IMR-90 (cell line): ENCODE measurements around the gene ZNF821. TPM values are rescaled to one million over a fixed set of nuclear protein-coding genes. Genes with fewer than 3 reads are reported as not detected.
A peak's percentile ranks its signal among the peaks of the same experiment; 100 is the strongest.

Experiments used
- ATAC-seq: fragments of 200-7000 bp; cut with Tn5 transposase; 2 replicates; pipeline ENCODE4 v1.9.1; 2020; ENCODE audit warnings: low read depth, mild to moderate bottlenecking, moderate library complexity
- BruUV-seq: library from RNA; stranded (reverse); fragments of 400-500 nt; replicated peaks from 2 replicates; lab custom pipeline; 2021; lab: Mats Ljungman, UMichigan
- CTCF ChIA-PET: fragments of 300-600 bp; formaldehyde crosslinking; extraction: SDS; loops from one replicate; lab custom pipeline; 2021; ENCODE audit warnings: antibody characterized with exemption; lab: Yijun Ruan, JAX
- POLR2A ChIA-PET: fragments of 300-600 bp; sonication (Branson Sonifier 250); formaldehyde crosslinking; loops from one replicate; lab custom pipeline; 2022; ENCODE audit warnings: antibody characterized with exemption; ENCODE audit not compliant: unreplicated experiment; lab: Charles Lee
- DNase-seq: peaks from one replicate; pipeline ENCODE4 v3.0.0; 2013
- H2AFZ ChIP-seq: replicated peaks from 2 replicates; pipeline ENCODE3; 2013; ENCODE audit warnings: low read length, mild to moderate bottlenecking; ENCODE audit not compliant: poor library complexity
- H2AK5ac ChIP-seq: 2 replicates; pipeline ENCODE4 v1.6.1; 2013; ENCODE audit warnings: low read depth, low read length, inconsistent platforms
- H2AK9ac ChIP-seq: replicated peaks from 2 replicates; pipeline ENCODE3; 2013; ENCODE audit warnings: mild to moderate bottlenecking, low read depth, low read length, moderate library complexity; ENCODE audit not compliant: poor library complexity
- H2BK120ac ChIP-seq: 2 replicates; pipeline ENCODE4 v1.6.1; 2013; ENCODE audit warnings: low read depth, low read length, inconsistent platforms
- H2BK15ac ChIP-seq: 3 replicates; pipeline ENCODE4 v1.6.1; 2013; ENCODE audit warnings: low read depth, low read length, inconsistent platforms
- H2BK20ac ChIP-seq: 2 replicates; pipeline ENCODE4 v1.6.1; 2013; ENCODE audit warnings: low read depth, mild to moderate bottlenecking, inconsistent platforms, low read length, moderate library complexity
- H2BK5ac ChIP-seq: 2 replicates; pipeline ENCODE4 v1.6.1; 2013; ENCODE audit warnings: mild to moderate bottlenecking, low read depth, low read length, inconsistent platforms; ENCODE audit not compliant: poor library complexity, severe bottlenecking
- H3K14ac ChIP-seq: replicated peaks from 2 replicates; pipeline ENCODE4 v1.6.1; 2013; ENCODE audit warnings: low read depth, low read length, inconsistent platforms
- H3K18ac ChIP-seq: 2 replicates; pipeline ENCODE4 v1.6.1; 2013; ENCODE audit warnings: low read depth, low read length, control low read depth
- H3K23ac ChIP-seq: 2 replicates; pipeline ENCODE4 v1.6.1; 2013; ENCODE audit warnings: low read depth, low read length, inconsistent platforms
- H3K27ac ChIP-seq: 2 replicates; pipeline ENCODE4 v1.5.1; 2013; ENCODE audit warnings: mild to moderate bottlenecking, control low read depth, low read length; ENCODE audit not compliant: insufficient read depth
- H3K27me3 ChIP-seq: 2 replicates; pipeline ENCODE4 v1.6.1; 2013; ENCODE audit warnings: low read length; ENCODE audit not compliant: control insufficient read depth, insufficient read depth
- H3K36me3 ChIP-seq: 2 replicates; pipeline ENCODE4 v1.6.1; 2013; ENCODE audit warnings: low read length, mixed read lengths; ENCODE audit not compliant: control insufficient read depth, insufficient read depth
- H3K4ac ChIP-seq: 2 replicates; pipeline ENCODE4 v1.6.1; 2013; ENCODE audit warnings: low read depth, low read length, inconsistent platforms
- H3K4me1 ChIP-seq: 2 replicates; pipeline ENCODE4 v1.6.1; 2013; ENCODE audit warnings: low read length, mixed read lengths; ENCODE audit not compliant: control insufficient read depth, insufficient read depth
- H3K4me2 ChIP-seq: 2 replicates; pipeline ENCODE4 v1.6.1; 2013; ENCODE audit warnings: low read depth, mild to moderate bottlenecking, control low read depth, low read length, moderate library complexity
- H3K4me3 ChIP-seq: 2 replicates; pipeline ENCODE4 v1.5.1; 2013; ENCODE audit warnings: low read depth, mild to moderate bottlenecking, control low read depth, low read length, moderate library complexity; ENCODE audit not compliant: insufficient read depth
- H3K56ac ChIP-seq: 2 replicates; pipeline ENCODE4 v1.6.1; 2013; ENCODE audit warnings: low read length, inconsistent platforms; ENCODE audit not compliant: insufficient read depth; ENCODE audit errors: extremely low read depth
- H3K79me1 ChIP-seq, 2 experiments: 2 replicates each; pipeline ENCODE4 v1.6.1; 2013; ENCODE audit warnings: low read length in 2 of 2, inconsistent platforms in 1 of 2, low read depth in 1 of 2
- H3K9ac ChIP-seq: 2 replicates; pipeline ENCODE4 v1.6.1; 2013; ENCODE audit warnings: low read depth, low read length, control low read depth
- H3K9me1 ChIP-seq: 2 replicates; pipeline ENCODE4 v1.6.1; 2013; ENCODE audit warnings: low read length, inconsistent platforms; ENCODE audit not compliant: insufficient read depth
- H3K9me3 ChIP-seq: 2 replicates; pipeline ENCODE4 v1.6.1; 2013; ENCODE audit warnings: low read length; ENCODE audit not compliant: control insufficient read depth, insufficient read depth
- H4K20me1 ChIP-seq: 2 replicates; pipeline ENCODE4 v1.6.1; 2013; ENCODE audit warnings: low read length, inconsistent platforms; ENCODE audit not compliant: insufficient read depth
- H4K5ac ChIP-seq: 2 replicates; pipeline ENCODE4 v1.6.1; 2013; ENCODE audit warnings: mild to moderate bottlenecking, low read depth, low read length, control low read depth
- H4K8ac ChIP-seq, 2 experiments: 2 replicates each; pipeline ENCODE4 v1.6.1; 2013; ENCODE audit warnings: low read depth in 2 of 2, low read length in 2 of 2, control low read depth in 1 of 2, inconsistent platforms in 1 of 2
- H4K91ac ChIP-seq: 2 replicates; pipeline ENCODE4 v1.6.1; 2013; ENCODE audit warnings: low read depth, low read length, inconsistent platforms; ENCODE audit not compliant: insufficient read depth
- CHD1 ChIP-seq: IDR thresholded peaks from 2 replicates; pipeline ENCODE4 v1.6.1; 2012; ENCODE audit warnings: low read depth, low read length, improper control_type of control experiment
- SMC3 ChIP-seq: fragments of 150-350 bp; IDR thresholded peaks from 2 replicates; pipeline ENCODE4 v1.6.1; 2016; ENCODE audit warnings: low read depth, mild to moderate bottlenecking, antibody characterized with exemption, low read length, moderate library complexity
- WGBS, 2 experiments: methylation state at CpG; one replicate each; pipeline versions ENCODE4 v1.1.5 to v1.1.7; 2013; ENCODE audit warnings: missing lambda C conversion rate in 2 of 2; ENCODE audit not compliant: insufficient read length in 1 of 2; ENCODE audit errors: extremely low coverage in 2 of 2; 5-methylcytosine and 5-hydroxymethylcytosine counted together
- dilution Hi-C: fragments of 300-500 bp; cut with HindIII; formaldehyde crosslinking; loops from one replicate; pipeline ENCODE4 v1.14.3; 2018; ENCODE audit warnings: low sequenced_read_pairs; ENCODE audit not compliant: unreplicated experiment
- in situ Hi-C: fragments of 300-500 bp; cut with MboI; formaldehyde crosslinking; loops from 3 replicates; pipeline ENCODE4 v1.14.3; 2019; ENCODE audit warnings: low sequenced_read_pairs, inconsistent platforms, mixed read lengths
- intact Hi-C: fragments of 100-400 bp; cut with micrococcal nuclease; formaldehyde crosslinking; loops from 2 replicates; pipeline ENCODE4 v1.10.0; 2022
- polyA plus RNA-seq, 3 experiments: library from polyadenylated mRNA; depleted of rRNA; stranded (reverse); fragments of >200 nt; gene quantifications; 2 replicates each; pipeline ENCODE4 v1.2.3, GENCODE V29; 2012; ENCODE audit warnings: low replicate concordance in 1 of 3
- total RNA-seq: library from RNA; depleted of rRNA; stranded (reverse); fragments of >200 nt; gene quantifications from 2 replicates; pipeline ENCODE4 v1.2.3, GENCODE V29; 2012

The ZNF821 gene
- total and polyA plus RNA-seq, 2 of the 4 experiments (the other 2 are of a cell fraction), result 5.9 to 6.0 TPM

- H3K56ac ChIP-seq, result peak overlapping the region; percentile 32; the same call in 1 of the 2 replicates
- no peak for DNase-seq
- peak overlapping the region; percentile 95 for H2AFZ ChIP-seq
- H2BK15ac ChIP-seq, result no peak overlapping the region
- H4K20me1 ChIP-seq, result peaks cover 11% of the 10 kb centered on the region; the same call in 1 of the 2 replicates
- no peak overlapping the region for H3K18ac ChIP-seq
- H3K79me1 ChIP-seq, result peaks cover 16 to 41% of the 10 kb centered on the region in 2 experiments; a peak in 3 of 4 replicates
- H2AK5ac ChIP-seq, result no peak overlapping the region; the same call in 1 of the 2 replicates
- peaks cover 26% of the 10 kb centered on the region for H3K36me3 ChIP-seq
- H3K4ac ChIP-seq, result peak overlapping the region; percentile 52
- H3K27ac ChIP-seq, result peak overlapping the region; percentile 64
- ATAC-seq, result peak; percentile 2
- TF ChIP-seq CHD1 (0 out of 2 replicates have a peak, but pooled peaks have one; percentile 7), SMC3 (no peak)
- 0% methylated on average over 9 of the region's 20 CpGs; no CpG with 5 or more reads in 1 of the 2 experiments for WGBS, 2 experiments
- dilution Hi-C loops (no loop called here), in situ Hi-C loops (no loop called here), intact Hi-C loops (no loop called here)
- H3K9me1 ChIP-seq, result no peaks in the 10 kb centered on the region; the same call in 1 of the 2 replicates
- no peaks in the 10 kb centered on the region for H3K27me3 ChIP-seq
- H3K9ac ChIP-seq, result peak overlapping the region; percentile 97
- H2BK120ac ChIP-seq, result no peak overlapping the region
- H4K5ac ChIP-seq, result peak overlapping the region; percentile 33; the same call in 1 of the 2 replicates
- H3K4me1 ChIP-seq, result peaks cover 3% of the 10 kb centered on the region; the same call in 1 of the 2 replicates
- peak overlapping the region; percentile 91 for H2AK9ac ChIP-seq
- no peak overlapping the region for H2BK20ac ChIP-seq
- CTCF ChIA-PET, result interaction anchor here (0.5 to 1.1 kb wide), 3 partner anchors 11 to 140 kb away, joined by 3 to 4 read pairs (median 3); no protein-coding TSS in a partner anchor
- peak overlapping the region; percentile 11; the same call in 1 of the 2 replicates for H4K91ac ChIP-seq
- peak overlapping the region; percentile 89 to 93; a peak in 3 of 4 replicates for H4K8ac ChIP-seq
- peak overlapping the region; percentile 51 for H2BK5ac ChIP-seq
- H3K4me3 ChIP-seq, result peak overlapping the region; percentile 97
- POLR2A ChIA-PET, result no interaction called here
- peak overlapping the region; percentile 99 for H3K4me2 ChIP-seq
- H3K14ac ChIP-seq, result peak overlapping the region; percentile 81
- BruUV-seq, result no TSS peak
- H3K23ac ChIP-seq, result peak overlapping the region; percentile 60
- no peaks in the 10 kb centered on the region for H3K9me3 ChIP-seq
Measured at GRCh38 chr16:71846431-71846830, 37.6 kb downstream of the ZNF821 start.
